T-helper 17 cell (primary cell): ENCODE results near the gene RSPRY1. TPM values are rescaled to one million over a fixed set of nuclear protein-coding genes. Genes with fewer than 3 reads are reported as not detected.
"Not testable (repeated sequence)": the region's sequence is repeated elsewhere in the genome, so short reads cannot be mapped to it uniquely, and the experiment has no call there.

ENCODE experiments used
- ATAC-seq: fragments of 150-1000 bp; cut with Tn5 transposase; 2 replicates; pipeline ENCODE4 v1.10.0; 2021; ENCODE audit warnings: mild to moderate bottlenecking, moderate library complexity
- DNase-seq, 3 donors: peaks; one replicate each; pipeline versions ENCODE4 v3.0.0 to v3.0.0-alpha.2; 2020 to 2021
- H3K9me3 ChIP-seq: one replicate; pipeline ENCODE4 v1.7.0; 2013; ENCODE audit warnings: low read length, mild to moderate bottlenecking; ENCODE audit not compliant: control insufficient read depth, poor library complexity, severe bottlenecking
- H3K27ac Mint-ChIP-seq: one replicate; pipeline ENCODE4 v1.8.0; 2022; ENCODE audit warnings: mild to moderate bottlenecking, moderate library complexity, mixed read lengths
- H3K27me3 Mint-ChIP-seq: one replicate; pipeline ENCODE4 v1.8.0; 2022; ENCODE audit warnings: mixed read lengths
- H3K36me3 Mint-ChIP-seq: one replicate; pipeline ENCODE4 v1.8.0; 2022; ENCODE audit warnings: low read depth, mixed read lengths
- H3K4me1 Mint-ChIP-seq: one replicate; pipeline ENCODE4 v1.8.0; 2022; ENCODE audit warnings: mild to moderate bottlenecking, mixed read lengths
- H3K4me3 Mint-ChIP-seq: one replicate; pipeline ENCODE4 v1.8.0; 2022; ENCODE audit warnings: mild to moderate bottlenecking, moderate library complexity, mixed read lengths
- total RNA-seq, 4 donors: library from RNA in 2 of 4; stranded (reverse) in 2 of 4; gene quantifications; one replicate each; pipeline ENCODE4 v1.2.3 and lab custom pipeline; 2022 to 2026

The RSPRY1 gene
- total RNA-seq, 2 donors from 2014 or later = 19.1 to 23.8 TPM

GRCh38 chr16:57200321-57200720 is 14.2 kb downstream of the RSPRY1 start:
- H3K4me3 Mint-ChIP-seq, H3K27me3 Mint-ChIP-seq, H3K36me3 Mint-ChIP-seq, DNase-seq, H3K9me3 ChIP-seq, H3K27ac Mint-ChIP-seq, ATAC-seq, H3K4me1 Mint-ChIP-seq: not testable (repeated sequence)

GRCh38 chr16:57200926-57201325 is 14.8 kb downstream of the RSPRY1 start:
- not testable (repeated sequence) for H3K36me3 Mint-ChIP-seq, H3K4me3 Mint-ChIP-seq, H3K27ac Mint-ChIP-seq, ATAC-seq, H3K9me3 ChIP-seq, DNase-seq, H3K4me1 Mint-ChIP-seq, H3K27me3 Mint-ChIP-seq

- H3K27me3 Mint-ChIP-seq = no peaks in the 10 kb centered on the region
- ATAC-seq (no peak), DNase-seq (no peak)
- no peak overlapping the region for H3K4me3 Mint-ChIP-seq
- peaks cover 8% of the 10 kb centered on the region for H3K4me1 Mint-ChIP-seq
- peaks cover 2% of the 10 kb centered on the region for H3K36me3 Mint-ChIP-seq
- no peaks in the 10 kb centered on the region for H3K9me3 ChIP-seq
- no peak overlapping the region for H3K27ac Mint-ChIP-seq
These were observed 16.2 kb downstream of the RSPRY1 start for GRCh38 chr16:57202095-57202886.

- no peak for DNase-seq
- no peak for ATAC-seq
- no peaks in the 10 kb centered on the region for H3K9me3 ChIP-seq
- Mint-ChIP-seq H3K27me3 (no peaks in the 10 kb centered on the region), H3K36me3 (peaks cover 4% of the 10 kb centered on the region), H3K4me1 (peaks cover 7% of the 10 kb centered on the region), H3K4me3 (no peak overlapping the region), H3K27ac (no peak overlapping the region)
These were observed 17.3 kb downstream of the RSPRY1 start for GRCh38 chr16:57203451-57203850.

- Mint-ChIP-seq H3K27ac (no peak overlapping the region), H3K4me3 (no peak overlapping the region), H3K27me3 (no peaks in the 10 kb centered on the region), H3K36me3 (peaks cover 4% of the 10 kb centered on the region), H3K4me1 (peaks cover 5% of the 10 kb centered on the region)
- no peaks in the 10 kb centered on the region for H3K9me3 ChIP-seq
- ATAC-seq (no peak), DNase-seq (no peak)
These were observed 18.5 kb downstream of the RSPRY1 start for GRCh38 chr16:57204675-57205074.

GRCh38 chr16:57208926-57209325 is 22.8 kb downstream of the RSPRY1 start:
- Mint-ChIP-seq H3K4me1 (no peaks in the 10 kb centered on the region), H3K27ac (no peak overlapping the region), H3K27me3 (no peaks in the 10 kb centered on the region), H3K4me3 (no peak overlapping the region), H3K36me3 (peaks cover 11% of the 10 kb centered on the region)
- no peak for ATAC-seq
- DNase-seq = no peak
- no peaks in the 10 kb centered on the region for H3K9me3 ChIP-seq

- Mint-ChIP-seq H3K4me1 (no peaks in the 10 kb centered on the region), H3K36me3 (peaks cover 10% of the 10 kb centered on the region), H3K4me3 (no peak overlapping the region), H3K27me3 (no peaks in the 10 kb centered on the region), H3K27ac (no peak overlapping the region)
- no peaks in the 10 kb centered on the region for H3K9me3 ChIP-seq
- DNase-seq (no peak), ATAC-seq (no peak)
These were observed 23.7 kb downstream of the RSPRY1 start for GRCh38 chr16:57209780-57210179.

GRCh38 chr16:57213462-57213861 is 27.3 kb downstream of the RSPRY1 start:
- Mint-ChIP-seq H3K36me3 (peaks cover 22% of the 10 kb centered on the region), H3K4me1 (no peaks in the 10 kb centered on the region), H3K27me3 (no peaks in the 10 kb centered on the region), H3K27ac (no peak overlapping the region), H3K4me3 (no peak overlapping the region)
- DNase-seq (no peak), ATAC-seq (no peak)
- peaks cover 19% of the 10 kb centered on the region for H3K9me3 ChIP-seq

- H3K36me3 Mint-ChIP-seq = peaks cover 29% of the 10 kb centered on the region
- DNase-seq (no peak), ATAC-seq (no peak)
- no peak overlapping the region for H3K4me3 Mint-ChIP-seq
- no peaks in the 10 kb centered on the region for H3K4me1 Mint-ChIP-seq
- no peak overlapping the region for H3K27ac Mint-ChIP-seq
- peaks cover 19% of the 10 kb centered on the region for H3K9me3 ChIP-seq
- H3K27me3 Mint-ChIP-seq = no peaks in the 10 kb centered on the region
These were observed 30.8 kb downstream of the RSPRY1 start for GRCh38 chr16:57216968-57217367.

GRCh38 chr16:57223057-57223456 is 36.9 kb downstream of the RSPRY1 start:
- Mint-ChIP-seq H3K36me3 (peaks cover 12% of the 10 kb centered on the region), H3K27me3 (no peaks in the 10 kb centered on the region), H3K4me1 (no peaks in the 10 kb centered on the region), H3K4me3 (no peak overlapping the region), H3K27ac (no peak overlapping the region)
- H3K9me3 ChIP-seq = no peaks in the 10 kb centered on the region
- ATAC-seq (no peak), DNase-seq (no peak)

- no peaks in the 10 kb centered on the region for H3K9me3 ChIP-seq
- no peaks in the 10 kb centered on the region for H3K27me3 Mint-ChIP-seq
- no peak overlapping the region for H3K27ac Mint-ChIP-seq
- no peaks in the 10 kb centered on the region for H3K4me1 Mint-ChIP-seq
- no peak for DNase-seq
- ATAC-seq = no peak
- no peak overlapping the region for H3K4me3 Mint-ChIP-seq
- H3K36me3 Mint-ChIP-seq = peaks cover 7% of the 10 kb centered on the region
These were observed 38.7 kb downstream of the RSPRY1 start for GRCh38 chr16:57224651-57225335.

- ATAC-seq (no peak), DNase-seq (no peak)
- Mint-ChIP-seq H3K4me1 (no peaks in the 10 kb centered on the region), H3K27me3 (no peaks in the 10 kb centered on the region), H3K4me3 (no peak overlapping the region), H3K36me3 (peaks cover under 1% of the 10 kb centered on the region), H3K27ac (peak overlapping the region; percentile 19)
- no peaks in the 10 kb centered on the region for H3K9me3 ChIP-seq
These were observed 39.8 kb downstream of the RSPRY1 start for GRCh38 chr16:57225978-57226377.

- ATAC-seq (no peak), DNase-seq (no peak)
- H3K9me3 ChIP-seq = no peaks in the 10 kb centered on the region
- Mint-ChIP-seq H3K4me3 (no peak overlapping the region), H3K27ac (no peak overlapping the region), H3K27me3 (no peaks in the 10 kb centered on the region), H3K4me1 (no peaks in the 10 kb centered on the region), H3K36me3 (no peaks in the 10 kb centered on the region)
These were observed 40.8 kb downstream of the RSPRY1 start for GRCh38 chr16:57226701-57227621.
